ENCODE results near the gene CTTNBP2.
A peak's percentile ranks its signal among the peaks of the same experiment; 100 is the strongest.

The CTTNBP2 gene

DNA sequence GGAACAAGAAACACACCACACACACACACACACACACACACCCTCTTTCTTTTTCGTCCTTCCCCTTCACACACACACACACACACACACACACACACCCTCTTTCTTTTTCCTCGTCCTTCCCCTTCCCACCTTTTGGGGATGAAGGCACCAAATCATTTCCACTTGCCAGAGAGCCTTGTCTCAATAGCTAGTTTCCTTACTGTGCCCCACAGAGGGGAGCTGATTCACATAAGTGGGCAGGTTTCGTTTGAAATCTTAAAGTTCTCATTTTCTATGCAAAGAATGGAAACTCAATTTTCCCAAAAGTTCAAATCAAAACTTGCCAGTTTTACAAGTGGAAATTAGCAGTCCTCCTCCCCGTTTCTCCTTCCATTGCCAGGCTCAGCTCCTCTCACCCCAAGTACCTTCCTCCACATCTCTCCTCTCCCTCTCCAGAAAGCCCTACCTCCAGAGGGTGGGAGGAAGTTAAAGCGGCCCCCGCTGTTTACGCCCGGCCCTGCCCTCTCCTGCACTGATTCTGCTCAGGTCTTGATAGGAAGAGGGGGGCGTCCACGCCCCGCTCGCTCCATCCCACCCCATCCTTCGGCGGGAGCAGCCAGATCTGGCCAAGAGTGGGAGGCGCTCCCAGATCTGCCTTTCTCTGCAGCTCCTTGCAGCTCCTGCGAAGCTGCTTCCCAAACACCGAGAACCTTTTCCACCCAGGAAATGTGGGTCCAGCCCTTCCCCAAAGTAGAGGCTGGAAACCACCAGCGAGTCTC is 1.3 kb downstream of the CTTNBP2 start:
- no peak for DNase-seq

DNA sequence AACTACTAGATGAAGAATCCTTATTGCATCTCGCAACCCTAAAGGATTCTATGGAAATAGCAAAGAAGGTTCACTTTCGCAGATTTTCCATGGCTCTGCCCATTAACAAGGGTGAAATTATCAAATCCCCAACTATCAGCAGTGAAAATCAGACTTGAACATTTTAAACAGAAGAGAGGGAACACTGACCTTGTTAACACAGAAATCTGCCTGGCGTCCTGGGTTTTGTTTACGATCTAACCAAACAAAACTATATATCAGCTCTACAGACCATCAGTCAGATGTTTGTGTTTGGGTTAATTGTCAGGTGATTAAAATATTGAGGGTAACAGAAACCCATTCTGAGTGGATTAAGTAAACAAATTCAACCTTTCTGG is 1.9 kb downstream of the CTTNBP2 start:
- DNase-seq, result no peak

DNA sequence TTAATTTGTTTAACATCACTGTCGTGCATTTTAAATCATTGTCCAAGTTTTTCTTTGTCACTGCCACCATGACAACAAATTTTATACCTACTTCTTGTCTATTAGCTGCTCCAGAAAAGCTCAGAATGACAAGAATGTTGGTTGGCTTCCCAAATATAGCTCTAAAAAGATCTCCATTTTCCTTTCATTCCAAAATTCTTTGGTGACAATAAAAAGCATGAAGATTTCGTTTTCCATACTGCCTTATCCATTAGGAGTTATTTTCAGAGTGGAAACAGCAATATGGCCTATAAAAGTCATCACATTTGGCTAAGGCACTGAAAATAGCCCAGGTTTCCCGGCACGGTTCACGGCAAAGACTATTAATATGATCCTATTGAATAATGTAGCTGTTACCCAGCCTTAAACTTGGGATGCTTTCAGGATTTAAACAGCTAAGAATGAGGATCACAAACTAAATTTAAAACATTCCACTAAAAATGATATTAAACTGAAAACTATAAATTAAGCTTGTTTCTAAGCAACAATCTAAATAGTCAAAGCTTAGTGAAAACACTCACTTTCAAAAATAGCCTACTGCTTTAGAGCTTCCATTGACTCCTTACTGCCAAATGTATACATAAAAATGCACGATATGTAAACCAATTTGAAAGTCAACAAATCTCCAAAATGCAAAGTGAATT is 2.7 kb downstream of the CTTNBP2 start:
- no peak for DNase-seq

DNA sequence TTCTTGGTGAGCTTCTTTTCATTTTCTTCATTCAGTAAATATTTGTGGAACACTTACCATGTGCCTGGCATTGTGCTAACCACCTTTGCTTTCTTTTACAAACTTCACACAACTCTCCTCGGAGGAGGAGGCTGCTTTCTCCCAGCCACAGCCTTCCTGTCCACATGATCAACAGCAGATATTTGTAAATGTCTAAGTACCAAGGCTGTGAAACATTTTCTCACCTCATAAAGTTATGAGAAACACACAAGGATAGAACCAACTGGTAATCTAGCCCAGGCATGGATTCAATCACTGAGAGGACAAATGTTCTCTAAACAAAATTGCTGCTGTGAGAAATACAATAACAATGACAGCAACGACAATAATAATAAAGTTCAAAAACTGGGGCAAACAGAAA is 3.9 kb downstream of the CTTNBP2 start:
- DNase-seq, result no peak

DNA sequence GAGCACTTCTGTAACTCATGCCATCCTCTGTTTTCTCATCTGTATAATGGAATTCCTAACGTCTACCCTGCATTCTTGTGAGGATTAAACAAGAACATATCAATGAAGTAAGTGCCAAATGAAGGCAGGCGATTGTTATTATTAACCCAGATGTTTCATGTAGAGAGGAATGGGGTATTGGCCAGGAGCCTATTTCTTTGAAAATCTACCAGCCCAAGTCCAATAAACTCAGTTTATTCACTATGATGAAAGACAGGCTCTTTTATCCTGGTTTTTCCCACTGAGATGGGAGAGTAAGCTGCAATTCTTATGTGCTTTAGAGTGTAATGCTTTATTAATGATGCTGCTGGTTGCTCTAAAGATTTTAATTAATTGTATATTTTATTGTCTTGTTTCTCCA is 9.6 kb downstream of the CTTNBP2 start:
- no peak for DNase-seq

DNA sequence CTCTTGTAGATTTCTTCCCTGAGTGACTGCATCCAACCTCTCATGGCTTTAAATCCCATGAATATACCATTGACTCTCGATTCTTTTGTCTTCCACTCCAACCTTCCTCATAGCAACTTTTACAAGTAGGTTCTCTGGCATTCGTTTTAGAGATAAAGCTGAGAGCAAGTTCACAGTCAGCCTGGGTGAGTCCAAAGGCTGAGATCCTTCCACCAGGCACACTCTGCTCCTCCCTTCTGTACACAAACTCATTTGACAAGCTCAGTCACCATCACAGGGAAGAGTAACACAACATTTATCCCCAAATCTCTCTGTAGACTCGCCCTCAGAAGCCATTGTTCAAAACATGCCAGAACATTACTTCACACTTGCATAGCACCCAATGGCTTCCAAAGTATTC is 10.9 kb downstream of the CTTNBP2 start:
- DNase-seq, result no peak

DNA sequence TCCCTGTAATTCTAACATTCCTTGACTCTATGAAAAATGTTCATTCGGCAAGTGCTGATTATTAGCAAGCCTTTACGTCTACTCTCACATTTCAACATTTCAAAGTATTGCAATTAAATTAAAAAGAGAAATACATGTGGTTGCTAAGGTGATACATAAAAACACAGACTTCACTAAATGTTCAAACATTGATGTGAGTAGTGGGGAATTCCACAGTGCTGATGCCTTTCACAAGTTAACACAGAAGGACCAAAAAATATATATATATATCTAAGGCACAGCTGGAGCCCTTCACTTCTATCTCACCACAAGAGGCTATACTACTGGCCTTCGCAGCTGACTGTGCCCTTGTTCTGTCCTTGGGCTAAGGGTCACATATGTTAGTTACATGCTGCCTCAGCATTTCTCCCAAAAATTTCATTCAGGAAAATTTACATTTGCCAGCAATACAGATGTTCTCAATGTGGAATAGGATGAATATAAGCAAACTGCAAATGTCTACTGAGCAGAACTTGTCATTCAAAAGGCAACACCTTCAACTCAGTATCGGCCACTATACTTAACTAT is 13.9 kb downstream of the CTTNBP2 start:
- no peak for DNase-seq

DNA sequence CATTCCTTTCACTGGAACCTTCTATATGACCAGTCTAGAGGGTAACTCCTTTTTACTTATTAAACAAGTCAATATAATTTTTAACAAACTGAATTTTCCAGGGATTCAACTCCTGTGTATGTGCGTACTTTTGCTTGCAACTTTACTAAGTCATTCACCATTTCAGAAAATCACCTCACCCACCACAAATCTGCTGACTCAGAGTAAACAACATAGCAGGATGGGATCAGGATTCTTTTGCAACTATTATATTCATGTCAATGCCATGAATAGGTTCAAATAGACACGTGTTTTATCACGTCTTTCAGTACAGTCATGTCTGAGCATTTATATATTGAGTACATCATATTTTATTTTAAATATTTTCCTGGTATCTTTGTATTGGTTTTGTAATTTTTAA is 14.5 kb downstream of the CTTNBP2 start:
- DNase-seq, result no peak

DNA sequence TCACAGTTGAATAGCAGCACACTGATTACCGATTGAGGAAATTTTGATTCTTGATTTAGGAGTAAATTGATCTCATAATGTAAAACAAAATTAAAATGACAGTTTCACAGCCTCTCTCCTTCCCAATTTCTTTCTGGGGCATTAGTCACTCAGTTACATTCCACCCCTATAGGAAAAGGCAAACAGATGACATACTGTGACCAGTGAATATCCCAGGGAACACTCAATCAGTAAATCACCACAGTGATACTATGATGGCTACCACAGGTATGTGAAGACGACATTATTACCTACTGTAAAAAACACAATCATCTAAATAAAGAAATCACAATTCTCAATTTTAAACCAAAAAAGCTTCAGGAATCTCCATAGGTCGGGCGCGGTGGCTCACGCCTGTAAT is 15.5 kb downstream of the CTTNBP2 start:
- no peak for DNase-seq

DNA sequence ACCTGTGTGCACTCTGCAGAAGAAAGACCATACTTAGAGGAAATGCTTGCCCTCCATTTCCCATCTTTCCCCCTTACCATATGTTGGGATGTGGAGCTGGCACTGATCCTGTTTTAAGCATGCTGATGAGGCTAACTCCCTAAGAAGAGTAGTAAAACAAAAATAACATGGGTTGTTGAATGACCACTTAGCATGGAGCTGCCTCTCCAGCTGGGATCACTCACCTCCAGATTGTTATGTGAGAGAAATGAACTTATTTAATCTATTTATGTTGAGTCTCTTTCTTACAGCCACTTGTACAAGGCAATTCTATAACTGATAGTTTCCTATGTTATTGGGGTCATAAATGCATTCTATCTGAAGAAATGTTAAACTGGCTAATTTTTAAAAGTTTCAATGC is 17.0 kb downstream of the CTTNBP2 start:
- no peak for DNase-seq

DNA sequence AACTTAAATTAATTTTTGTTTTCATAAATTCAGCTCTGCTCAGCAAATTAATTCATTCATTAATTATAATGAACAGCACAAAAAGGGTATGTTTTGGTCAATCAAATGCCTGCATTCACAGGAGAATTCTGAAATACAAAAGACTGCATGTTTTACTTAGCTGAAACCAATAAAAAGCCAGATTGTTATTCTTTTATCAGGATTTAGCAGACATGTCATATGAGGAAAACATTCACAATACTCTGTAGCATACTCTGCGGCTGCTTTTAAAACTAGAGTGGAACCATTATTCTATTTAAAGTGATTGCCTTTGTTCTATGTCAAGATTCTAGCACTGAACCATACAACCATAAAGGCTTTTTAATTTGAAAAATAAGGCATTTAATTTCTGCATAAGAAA is 19.1 kb downstream of the CTTNBP2 start:
- DNase-seq, result no peak

DNA sequence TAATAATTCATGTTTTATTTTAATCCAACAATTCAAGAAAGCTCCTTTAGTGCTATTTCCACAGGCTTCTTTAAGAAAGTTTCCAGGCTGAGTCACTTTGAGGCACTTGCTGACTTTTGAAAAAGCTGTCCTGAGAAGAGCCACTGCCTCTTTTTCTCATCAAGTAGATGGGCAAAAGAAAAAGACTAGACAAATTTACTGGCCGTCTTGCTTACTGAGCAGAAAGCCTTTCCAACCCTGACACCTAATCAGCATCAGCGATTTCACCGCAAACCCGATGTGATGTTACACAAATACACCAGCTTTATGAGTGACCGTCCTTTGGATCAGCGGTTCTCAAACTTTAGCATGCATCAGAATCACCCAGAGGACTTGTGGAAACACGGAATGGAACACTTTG is 24.3 kb downstream of the CTTNBP2 start:
- DNase-seq, result no peak

DNA sequence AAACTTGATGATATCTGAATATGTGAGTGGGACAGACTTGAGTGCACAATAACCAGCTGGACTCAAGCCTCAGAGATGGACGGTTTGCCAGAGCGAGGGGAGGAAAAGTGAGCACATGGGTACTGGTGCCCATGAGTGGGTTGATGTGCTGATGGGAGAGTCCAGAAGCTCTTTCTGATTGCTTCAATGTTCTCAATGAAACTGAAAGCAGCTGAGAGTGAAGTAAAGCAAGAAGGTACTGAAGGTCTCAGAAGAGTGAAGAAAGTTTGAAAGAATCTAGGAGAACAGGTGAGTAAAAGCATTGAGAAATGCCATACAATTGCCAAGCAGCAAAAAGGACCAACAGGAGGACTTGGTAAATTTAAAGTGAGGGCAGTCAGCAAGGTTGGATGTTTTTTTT is 28.6 kb downstream of the CTTNBP2 start:
- DNase-seq, result no peak

DNA sequence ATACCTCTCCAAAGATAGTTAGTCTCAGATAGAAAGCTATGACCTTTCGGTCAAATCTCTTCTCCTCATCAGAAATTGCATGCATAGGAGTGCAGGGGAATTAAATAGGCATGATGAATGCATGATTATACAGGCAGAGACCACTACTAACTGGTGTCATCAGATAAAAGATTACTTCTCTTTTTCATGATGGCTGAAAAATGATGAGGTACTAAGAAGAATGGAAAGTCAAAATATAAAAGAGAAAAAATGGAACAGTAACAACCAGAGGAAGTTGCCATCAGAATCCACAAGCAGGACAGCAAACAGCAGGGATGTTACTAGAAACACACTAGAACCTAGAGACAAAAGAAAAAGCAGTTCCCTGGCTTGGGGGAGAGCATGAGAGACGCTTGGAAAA is 31.6 kb downstream of the CTTNBP2 start:
- DNase-seq, result no peak

DNA sequence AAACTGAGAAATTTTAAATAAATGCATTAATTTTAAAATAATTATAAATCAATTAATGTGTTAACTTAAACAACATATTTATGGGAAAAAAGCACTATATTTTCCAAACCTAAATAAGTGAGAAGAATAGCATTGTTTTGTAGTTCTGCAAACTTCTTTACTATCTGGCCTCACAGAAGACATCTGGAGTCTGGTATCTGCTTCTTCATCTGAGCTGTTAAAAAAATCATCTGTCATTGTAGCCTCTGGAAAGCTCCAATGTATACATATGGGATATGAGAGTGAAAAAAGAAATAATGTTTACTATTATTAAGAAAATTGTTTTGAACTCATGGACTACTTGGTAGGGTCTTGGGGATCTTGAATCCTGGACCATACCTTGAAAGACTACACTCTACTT is 32.2 kb downstream of the CTTNBP2 start:
- no peak for DNase-seq

DNA sequence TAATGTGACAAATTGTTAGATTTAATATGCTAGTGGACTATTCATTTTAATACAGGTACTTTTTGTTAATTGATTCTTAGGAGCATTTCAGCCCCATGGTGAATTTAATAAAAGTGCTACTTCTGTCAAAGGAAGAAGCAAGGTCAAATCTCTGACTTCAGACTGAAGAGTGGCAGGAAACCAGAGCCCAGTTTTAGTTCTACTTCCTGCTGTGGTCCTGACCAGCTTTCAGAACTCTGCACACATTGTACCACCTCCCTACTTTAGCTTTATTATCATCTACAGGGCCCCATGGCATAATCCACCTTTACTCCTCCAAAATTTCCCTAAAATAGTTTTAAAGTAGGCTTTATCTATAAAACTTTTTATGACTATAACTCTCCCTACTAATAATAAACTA is 33.7 kb downstream of the CTTNBP2 start:
- DNase-seq, result no peak

DNA sequence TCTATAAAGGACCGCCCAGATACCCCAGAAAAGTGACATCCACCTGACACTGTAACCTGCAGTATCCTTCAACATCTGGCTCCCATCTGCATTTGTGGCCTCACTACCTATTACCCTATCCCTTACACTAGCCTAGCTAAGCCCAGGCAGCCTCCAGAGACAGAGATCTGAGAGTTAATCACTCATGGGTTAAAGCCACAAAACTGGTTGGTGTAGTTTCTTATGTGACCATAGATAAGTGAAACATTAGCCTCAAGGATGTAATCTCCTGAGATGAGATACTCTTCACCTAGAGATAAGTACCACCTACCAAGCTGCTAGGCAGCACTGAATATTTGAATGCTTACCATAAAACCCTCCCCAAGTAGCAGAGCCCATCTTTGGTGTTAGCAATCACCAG is 35.4 kb downstream of the CTTNBP2 start:
- no peak for DNase-seq

DNA sequence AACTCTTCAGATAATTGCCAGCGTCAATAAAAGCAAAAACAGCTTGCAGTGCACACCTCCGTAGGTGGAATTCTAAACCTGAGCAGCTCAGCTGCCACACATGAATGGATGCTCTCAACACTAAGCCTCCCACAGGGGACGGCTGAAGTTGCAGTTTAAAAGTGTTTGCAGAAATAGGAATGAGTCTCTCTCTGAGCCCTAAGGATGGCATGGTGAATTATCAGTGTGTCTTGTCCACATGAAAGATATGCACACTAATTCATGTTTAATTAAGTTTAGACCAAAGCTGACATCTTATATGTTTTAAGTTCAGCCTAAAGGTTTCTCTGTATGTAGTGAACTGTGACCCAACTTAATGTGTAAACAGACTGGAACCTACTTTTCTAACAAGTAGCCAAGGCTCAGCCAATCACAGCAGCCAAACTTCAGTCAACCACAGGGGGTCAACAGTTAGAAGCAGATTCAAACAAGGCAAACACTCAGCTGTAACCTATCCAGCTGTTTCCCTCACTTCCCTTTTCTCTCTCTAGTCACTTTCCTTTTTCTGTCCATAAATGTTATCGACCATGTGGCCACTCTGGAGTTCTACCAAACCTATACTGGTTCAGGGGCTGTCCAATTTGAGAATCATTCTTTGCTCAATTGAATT is 38.1 kb downstream of the CTTNBP2 start:
- DNase-seq, result no peak

DNA sequence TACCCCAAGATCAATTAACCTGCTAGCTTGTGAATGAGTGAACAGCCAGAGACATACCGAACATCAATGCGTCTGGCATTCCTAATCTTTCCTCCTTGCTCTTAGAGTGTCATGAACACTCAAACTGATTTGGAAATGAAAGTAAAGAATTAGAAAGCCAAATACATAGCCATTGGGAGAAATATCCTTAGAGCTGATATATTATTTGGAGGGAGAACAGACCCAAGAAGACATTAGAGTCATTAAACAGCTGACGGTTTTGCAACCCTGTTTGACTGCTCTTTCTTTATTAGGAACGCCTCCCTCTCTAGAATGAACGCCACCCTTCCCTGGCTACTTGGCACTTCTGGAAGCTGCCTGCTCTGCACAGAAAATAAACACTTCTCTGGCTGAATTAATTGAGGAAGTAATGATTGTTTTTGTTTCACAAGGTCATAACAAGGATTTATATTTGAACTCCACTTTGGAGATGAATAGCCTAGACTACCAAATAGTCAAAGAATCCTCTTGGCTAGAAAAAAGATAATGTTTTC is 42.8 kb downstream of the CTTNBP2 start:
- no peak for DNase-seq

DNA sequence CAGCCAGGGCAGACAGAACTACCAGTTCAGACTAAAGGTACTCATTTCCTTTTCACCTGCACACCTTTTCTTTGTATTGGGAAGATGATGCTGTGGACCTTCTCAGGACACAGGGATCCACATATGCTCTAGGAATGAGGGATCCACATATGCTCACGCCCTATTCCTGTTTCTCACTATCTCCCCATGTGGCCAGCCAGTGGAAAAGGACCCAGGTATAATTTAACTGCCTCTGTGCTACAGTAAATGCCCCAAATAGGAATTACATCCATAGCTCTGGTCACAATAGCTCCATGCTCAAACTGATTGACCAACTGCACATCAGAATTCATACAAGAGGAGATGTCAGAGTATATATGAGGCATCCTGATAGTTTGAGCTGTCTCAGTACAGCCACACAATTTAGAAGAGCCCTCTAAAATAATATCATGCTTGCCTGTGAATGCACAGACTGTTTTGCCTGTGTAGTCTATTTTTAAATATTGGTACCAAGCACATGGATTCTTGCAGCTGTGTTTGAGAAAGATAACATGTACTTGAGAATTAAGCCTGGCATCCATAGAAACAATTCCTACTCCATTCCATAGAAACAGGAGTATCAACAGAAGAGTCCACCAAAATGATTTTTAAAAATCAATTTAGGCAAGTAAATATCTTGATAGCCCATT is 43.7 kb downstream of the CTTNBP2 start:
- DNase-seq, result no peak

DNA sequence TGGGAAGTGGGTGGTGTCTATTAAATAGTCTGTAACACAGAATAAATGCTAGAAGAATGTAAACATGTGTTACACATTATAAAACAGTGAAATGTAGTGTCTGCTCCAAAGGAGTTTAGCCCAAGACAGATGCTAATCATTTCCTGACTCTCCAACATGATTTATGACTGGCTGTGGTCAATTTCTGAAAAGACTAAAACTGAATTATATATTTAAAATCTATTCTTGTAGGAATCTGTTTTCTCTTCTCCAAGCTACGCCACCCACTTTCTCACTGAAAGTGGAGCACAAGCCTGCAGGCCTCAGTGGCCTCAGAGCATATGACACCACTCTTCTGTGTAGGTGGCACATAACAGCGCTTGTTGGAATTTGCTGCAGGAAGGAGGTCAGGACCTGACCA is 44.4 kb downstream of the CTTNBP2 start:
- peak; percentile 62 for DNase-seq

DNA sequence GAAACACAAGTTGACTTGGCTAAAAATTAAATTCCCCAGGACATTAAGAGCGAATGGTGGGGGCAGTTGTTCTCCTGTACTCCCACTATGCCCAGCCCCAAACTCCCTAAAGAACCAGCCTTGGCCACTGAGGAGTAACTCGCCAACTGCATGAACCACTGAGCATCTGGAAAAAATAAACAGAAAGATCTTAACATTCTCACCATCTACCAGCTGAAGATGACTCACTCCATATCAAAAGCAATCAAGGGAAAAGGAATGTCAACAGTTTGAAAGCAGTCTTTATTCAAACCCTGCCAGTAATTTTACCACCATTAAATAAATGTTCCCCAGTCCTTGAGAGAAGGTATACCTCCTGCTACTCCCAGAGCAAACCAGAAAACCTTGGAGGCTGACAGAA is 45.4 kb downstream of the CTTNBP2 start:
- DNase-seq, result peak; percentile 69

DNA sequence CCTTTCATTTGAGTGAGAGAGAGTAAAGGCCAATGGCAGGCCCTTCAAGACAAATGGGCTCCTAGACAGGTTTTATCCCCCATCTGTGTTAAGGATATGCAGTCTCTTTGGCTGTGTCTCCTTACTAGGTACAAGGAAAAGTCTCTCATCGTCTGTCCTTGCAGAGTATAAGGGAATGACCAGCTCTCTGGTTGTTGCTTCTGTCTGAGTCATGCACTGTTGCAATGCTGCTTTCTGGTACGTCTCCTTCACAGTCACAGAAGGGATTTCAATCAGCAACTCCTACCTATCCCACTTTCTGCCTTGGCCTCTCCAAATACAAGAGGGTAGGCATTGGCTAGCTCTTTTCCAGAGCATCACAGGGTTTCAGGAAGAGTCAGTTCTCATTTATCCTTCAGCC is 48.1 kb downstream of the CTTNBP2 start:
- peak; percentile 30 for DNase-seq

All from fibroblast of skin of right biceps (primary cell).